K562 (cell line): ENCODE measurements around the gene XRCC3. TPM values are rescaled to one million over a fixed set of nuclear protein-coding genes. Genes with fewer than 3 reads are reported as not detected.

ENCODE experiments used
- EWSR1 ChIP-seq: fragments of 450-650 bp; IDR thresholded peaks from 2 replicates; pipeline ENCODE4 v1.6.1; 2018; ENCODE audit warnings: borderline replicate concordance, mild to moderate bottlenecking, low read depth, moderate library complexity; ENCODE audit not compliant: partially characterized antibody
- ZNF263 ChIP-seq: sonication (generic); formaldehyde crosslinking; IDR thresholded peaks from 2 replicates; pipeline ENCODE4 v1.8.0; 2022; ENCODE audit warnings: mild to moderate bottlenecking, missing genetic modification reagents, borderline replicate concordance
- ZNF699 ChIP-seq: fragments of 250-450 bp; sonication (Bioruptor Pico); IDR thresholded peaks from 2 replicates; pipeline ENCODE4 v1.8.0; 2021; ENCODE audit warnings: mild to moderate bottlenecking, moderate library complexity; ENCODE audit not compliant: insufficient replicate concordance
- ZNF717 ChIP-seq: fragments of 250-450 bp; sonication (Bioruptor Pico); IDR thresholded peaks from 2 replicates; pipeline ENCODE4 v1.5.0; 2021
- polyA plus RNA-seq, 8 experiments: library from polyadenylated mRNA; depleted of rRNA in 4 of 8; stranded (reverse) in 5 of 8; unstranded in 3 of 8; fragments of >200 nt; fragmentation: Nextera tagmentation in 2 of 8; fragmentation: Illumina TruSeq in 1 of 8; extraction: Ambion mirVana in 2 of 8; extraction: Trizol in 1 of 8; gene quantifications; 2 replicates each; pipeline versions ENCODE4 v1.2.1 to v1.2.3, GENCODE V29; 2011 to 2014; ENCODE audit warnings: inconsistent platforms in 1 of 8, missing spikeins in 1 of 8
- total RNA-seq, 7 experiments: library from RNA; depleted of rRNA in 6 of 7; stranded (reverse); fragments of >200 nt in 6 of 7; fragmentation: Illumina TruSeq in 2 of 7; extraction: Trizol in 2 of 7; gene quantifications; 2 replicates each; pipeline versions ENCODE4 v1.2.1 to v1.2.3, GENCODE V29; 2011 to 2021; ENCODE audit warnings: low replicate concordance in 1 of 7
- TF ChIP-seq, protein P1 (sequence below): fragments of 250-450 bp; sonication (Bioruptor Pico); IDR thresholded peaks from 2 replicates; pipeline ENCODE4 v1.5.0; 2021; ENCODE audit warnings: mild to moderate bottlenecking, moderate library complexity
- TF ChIP-seq, protein P2 (sequence below): fragments of 250-450 bp; sonication (Bioruptor Pico); IDR thresholded peaks from 2 replicates; pipeline ENCODE4 v1.4.0; 2020; ENCODE audit warnings: mild to moderate bottlenecking, moderate library complexity
- TF ChIP-seq, protein P3 (sequence below): sonication (generic); formaldehyde crosslinking; IDR thresholded peaks from 2 replicates; pipeline ENCODE4 v1.8.1; 2022; ENCODE audit warnings: missing genetic modification reagents
- TF ChIP-seq, protein P4 (sequence below): IDR thresholded peaks from 2 replicates; pipeline ENCODE4 v1.6.1; 2014; ENCODE audit warnings: antibody characterized with exemption

XRCC3 gene
- total and polyA plus RNA-seq, 9 of the 15 experiments (the other 6 are each of a cell fraction or from before 2014, with no cell fraction given): 0.34 to 59.3 (median 30.3) TPM

DNA sequence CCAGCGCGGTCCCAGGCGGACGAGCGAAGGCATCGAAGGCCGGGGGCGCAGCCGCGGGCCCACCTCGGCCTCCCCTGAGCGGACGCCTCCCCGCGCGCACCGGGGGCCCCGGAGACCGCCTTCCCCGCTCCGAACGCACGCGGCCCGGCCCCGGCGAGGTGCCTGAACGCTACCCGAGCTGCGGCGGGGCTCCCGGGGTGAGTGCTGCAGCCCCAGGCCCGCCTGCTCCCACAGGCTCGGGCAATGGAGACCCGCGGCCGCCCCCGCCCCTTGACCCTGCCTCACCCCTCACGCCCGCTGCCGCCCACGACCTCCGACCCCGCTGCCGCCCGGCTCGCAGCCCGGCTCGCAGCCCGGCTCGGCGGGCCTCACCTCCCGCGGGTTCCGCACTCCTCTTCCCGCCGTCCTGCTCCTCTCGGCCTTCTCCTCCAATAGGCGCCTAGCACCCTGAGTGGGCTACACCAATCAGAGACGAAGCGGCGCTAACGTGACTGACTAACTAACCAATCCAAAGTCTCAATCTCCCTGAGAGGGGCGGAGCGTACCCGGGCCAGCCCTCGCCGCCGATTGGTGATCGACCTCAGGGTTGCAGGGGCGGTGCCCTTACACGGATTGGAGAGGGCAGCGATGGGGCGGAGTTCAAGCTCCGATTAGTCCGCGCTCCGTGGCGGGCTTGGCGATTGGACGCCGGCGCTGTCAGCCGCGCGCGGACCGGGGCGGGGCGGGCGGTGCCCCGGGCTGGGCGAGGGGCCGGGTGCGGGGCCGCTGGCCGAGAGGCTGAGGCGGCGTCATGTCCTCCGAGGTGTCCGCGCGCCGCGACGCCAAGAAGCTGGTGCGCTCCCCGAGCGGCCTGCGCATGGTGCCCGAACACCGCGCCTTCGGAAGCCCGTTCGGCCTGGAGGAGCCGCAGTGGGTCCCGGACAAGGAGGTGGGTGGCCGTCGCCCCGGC, at the start of gene XRCC3, which contains the start of gene ZFYVE21 (continued):
- TF ChIP-seq, protein P1, sequence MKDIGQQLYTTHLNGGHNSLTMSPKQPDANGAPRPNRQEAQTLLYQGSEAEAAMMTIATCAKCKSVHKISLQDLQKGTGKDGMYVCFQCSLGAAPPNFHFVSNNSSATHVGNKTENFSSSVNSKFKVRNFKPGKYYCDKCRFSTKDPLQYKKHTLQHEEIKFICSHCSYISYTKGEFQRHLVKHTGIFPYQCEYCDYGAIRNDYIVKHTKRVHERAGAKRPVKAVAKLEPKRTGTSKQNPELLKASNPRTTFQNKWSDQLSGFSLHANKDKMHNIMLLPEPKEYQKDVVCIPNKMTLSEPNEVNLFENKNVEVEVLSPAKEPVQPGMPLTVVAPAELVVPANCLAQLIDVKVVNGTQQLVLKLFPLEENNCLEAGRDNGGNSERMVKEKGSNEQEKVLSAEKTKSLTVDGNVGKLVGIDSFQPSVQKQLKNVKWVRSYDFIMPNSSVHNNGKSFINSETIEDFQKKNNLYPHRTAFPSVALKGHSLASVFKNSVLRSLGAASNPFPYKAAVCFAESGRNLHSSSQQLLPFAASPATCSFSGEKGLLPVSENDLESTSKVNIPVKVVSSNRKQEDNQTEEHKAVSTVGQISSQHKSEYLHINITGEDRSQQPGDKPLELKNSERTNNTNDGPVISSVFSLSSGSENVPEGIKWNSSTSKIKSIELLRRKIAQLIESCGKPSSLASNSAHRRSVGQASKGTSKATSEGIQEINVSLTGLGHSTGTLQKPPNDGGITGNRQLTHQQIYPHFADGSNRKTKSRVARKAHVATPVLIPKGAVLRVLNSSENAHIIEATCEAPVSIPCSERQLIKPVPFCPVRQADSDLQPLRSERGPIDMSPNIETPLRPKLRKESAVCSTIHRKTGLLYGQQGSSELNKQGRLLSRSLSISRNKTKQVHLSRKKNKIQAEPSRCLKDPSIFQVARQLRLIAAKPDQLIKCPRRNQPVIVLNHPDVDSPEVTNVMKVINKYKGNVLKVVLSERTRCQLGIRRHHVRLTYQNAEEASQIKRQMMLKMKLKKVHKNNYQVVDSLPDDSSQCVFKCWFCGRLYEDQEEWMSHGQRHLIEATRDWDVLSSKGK: no peak
- TF ChIP-seq, protein P2, sequence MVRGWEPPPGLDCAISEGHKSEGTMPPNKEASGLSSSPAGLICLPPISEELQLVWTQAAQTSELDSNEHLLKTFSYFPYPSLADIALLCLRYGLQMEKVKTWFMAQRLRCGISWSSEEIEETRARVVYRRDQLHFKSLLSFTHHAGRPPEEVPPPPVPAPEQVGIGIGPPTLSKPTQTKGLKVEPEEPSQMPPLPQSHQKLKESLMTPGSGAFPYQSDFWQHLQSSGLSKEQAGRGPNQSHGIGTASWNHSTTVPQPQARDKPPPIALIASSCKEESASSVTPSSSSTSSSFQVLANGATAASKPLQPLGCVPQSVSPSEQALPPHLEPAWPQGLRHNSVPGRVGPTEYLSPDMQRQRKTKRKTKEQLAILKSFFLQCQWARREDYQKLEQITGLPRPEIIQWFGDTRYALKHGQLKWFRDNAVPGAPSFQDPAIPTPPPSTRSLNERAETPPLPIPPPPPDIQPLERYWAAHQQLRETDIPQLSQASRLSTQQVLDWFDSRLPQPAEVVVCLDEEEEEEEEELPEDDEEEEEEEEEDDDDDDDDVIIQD (CRISPR knock-in tag): no peak
- TF ChIP-seq ZNF263 (CRISPR knock-in tag): no peak
- TF ChIP-seq, protein P3, sequence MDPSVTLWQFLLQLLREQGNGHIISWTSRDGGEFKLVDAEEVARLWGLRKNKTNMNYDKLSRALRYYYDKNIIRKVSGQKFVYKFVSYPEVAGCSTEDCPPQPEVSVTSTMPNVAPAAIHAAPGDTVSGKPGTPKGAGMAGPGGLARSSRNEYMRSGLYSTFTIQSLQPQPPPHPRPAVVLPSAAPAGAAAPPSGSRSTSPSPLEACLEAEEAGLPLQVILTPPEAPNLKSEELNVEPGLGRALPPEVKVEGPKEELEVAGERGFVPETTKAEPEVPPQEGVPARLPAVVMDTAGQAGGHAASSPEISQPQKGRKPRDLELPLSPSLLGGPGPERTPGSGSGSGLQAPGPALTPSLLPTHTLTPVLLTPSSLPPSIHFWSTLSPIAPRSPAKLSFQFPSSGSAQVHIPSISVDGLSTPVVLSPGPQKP (CRISPR knock-in tag): no peak
- no peak for TF ChIP-seq EWSR1
- no peak for TF ChIP-seq ZNF717 (CRISPR knock-in tag)
- no peak for TF ChIP-seq ZNF699
- TF ChIP-seq, protein P4, sequence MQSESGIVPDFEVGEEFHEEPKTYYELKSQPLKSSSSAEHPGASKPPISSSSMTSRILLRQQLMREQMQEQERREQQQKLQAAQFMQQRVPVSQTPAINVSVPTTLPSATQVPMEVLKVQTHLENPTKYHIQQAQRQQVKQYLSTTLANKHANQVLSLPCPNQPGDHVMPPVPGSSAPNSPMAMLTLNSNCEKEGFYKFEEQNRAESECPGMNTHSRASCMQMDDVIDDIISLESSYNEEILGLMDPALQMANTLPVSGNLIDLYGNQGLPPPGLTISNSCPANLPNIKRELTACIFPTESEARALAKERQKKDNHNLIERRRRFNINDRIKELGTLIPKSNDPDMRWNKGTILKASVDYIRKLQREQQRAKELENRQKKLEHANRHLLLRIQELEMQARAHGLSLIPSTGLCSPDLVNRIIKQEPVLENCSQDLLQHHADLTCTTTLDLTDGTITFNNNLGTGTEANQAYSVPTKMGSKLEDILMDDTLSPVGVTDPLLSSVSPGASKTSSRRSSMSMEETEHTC: no peak
